ENCODE measurements around the gene SACS. TPM values are rescaled to one million over a fixed set of nuclear protein-coding genes. Genes with fewer than 3 reads are reported as not detected.

The SACS gene
- total and polyA plus RNA-seq, 2 of the 4 experiments (the other 2 are of a cell fraction), result 14.7 to 121 TPM

- 95% methylated on average over 11 of the region's 33 CpGs; no CpG with 5 or more reads in 1 of the 2 experiments for WGBS, 2 experiments (ENCODE audit: extremely low coverage in 2 of 2, insufficient read length in 1 of 2)
- H2AFZ ChIP-seq (replicated peaks; ENCODE audit: low read length, poor library complexity), result peak overlapping the region; percentile 41
- TF ChIP-seq MAFK (IDR thresholded peaks at IDR 0.05; ENCODE audit: low read depth, low read length) (no peak), CEBPB (IDR thresholded peaks at IDR 0.05; ENCODE audit: low read depth, low read length) (0 out of 2 replicates have a peak, but pooled peaks have one; percentile 11)
- no peak for ATAC-seq (ENCODE audit: low read depth)
- BruUV-seq (replicated peaks), result no TSS peak
- H2AK5ac ChIP-seq (ENCODE audit: low read depth, low read length), result no peak overlapping the region
- POLR2A ChIA-PET (ENCODE audit: unreplicated experiment), result no interaction called here
- no peak overlapping the region for H3K23ac ChIP-seq (ENCODE audit: low read depth, low read length)
- no peaks in the 10 kb centered on the region for H3K9me3 ChIP-seq (ENCODE audit: control insufficient read depth, insufficient read depth, low read length)
- H3K18ac ChIP-seq (ENCODE audit: low read depth, low read length), result no peak overlapping the region
- peaks cover 4% of the 10 kb centered on the region; the same call in 1 of the 2 replicates for H3K9me1 ChIP-seq (ENCODE audit: insufficient read depth, low read length)
- no peak overlapping the region for H3K9ac ChIP-seq (ENCODE audit: low read depth, low read length)
- no peak overlapping the region for H3K4me2 ChIP-seq (ENCODE audit: low read depth, low read length)
- H4K20me1 ChIP-seq (ENCODE audit: insufficient read depth, low read length), result no peaks in the 10 kb centered on the region
- no peaks in the 10 kb centered on the region for H3K4me1 ChIP-seq (ENCODE audit: control insufficient read depth, insufficient read depth, low read length)
- no peak overlapping the region for H3K56ac ChIP-seq (ENCODE audit: extremely low read depth, insufficient read depth, low read length)
- H2BK20ac ChIP-seq (ENCODE audit: low read depth, low read length), result no peak overlapping the region
- no peak overlapping the region for H2BK15ac ChIP-seq (ENCODE audit: low read depth, low read length)
- H3K27ac ChIP-seq (ENCODE audit: insufficient read depth, low read length), result no peak overlapping the region
- H4K91ac ChIP-seq (ENCODE audit: insufficient read depth, low read depth, low read length), result no peak overlapping the region
- H3K27me3 ChIP-seq (ENCODE audit: control insufficient read depth, insufficient read depth, low read length), result no peaks in the 10 kb centered on the region
- H2AK9ac ChIP-seq (replicated peaks; ENCODE audit: low read depth, low read length, poor library complexity), result peak overlapping the region; percentile 71
- CTCF ChIA-PET, result no interaction called here
- intact Hi-C loops (cut with micrococcal nuclease), result no loop called here
- peaks cover 0 to 12% of the 10 kb centered on the region in 2 experiments; a peak in 1 of 4 replicates for H3K79me1 ChIP-seq (ENCODE audit: low read depth in 1 of 2, low read length in 2 of 2)
- no peak for DNase-seq
- H3K4me3 ChIP-seq (ENCODE audit: insufficient read depth, low read depth, low read length), result no peak overlapping the region
- no peak overlapping the region for H3K4ac ChIP-seq (ENCODE audit: low read depth, low read length)
- H2BK120ac ChIP-seq (ENCODE audit: low read depth, low read length), result no peak overlapping the region
- no peak overlapping the region for H4K5ac ChIP-seq (ENCODE audit: low read depth, low read length)
- dilution Hi-C loops (cut with HindIII; ENCODE audit: low sequenced_read_pairs, unreplicated experiment), result no loop called here
- H2BK5ac ChIP-seq (ENCODE audit: low read depth, low read length, poor library complexity, severe bottlenecking), result no peak overlapping the region
- H4K8ac ChIP-seq (ENCODE audit: low read depth in 2 of 2, low read length in 2 of 2), result no peak overlapping the region
- in situ Hi-C loops (cut with MboI; ENCODE audit: low sequenced_read_pairs), result no loop called here
- peaks cover 4% of the 10 kb centered on the region for H3K36me3 ChIP-seq (ENCODE audit: control insufficient read depth, insufficient read depth, low read length)
- H3K14ac ChIP-seq (replicated peaks; ENCODE audit: low read depth, low read length), result no peak overlapping the region
These were observed 14.5 kb downstream of the SACS start for GRCh38 chr13:23418776-23419683.

All from IMR-90 (cell line).